ENCODE results near the gene HUNK. TPM values are rescaled to one million over a fixed set of nuclear protein-coding genes. Genes with fewer than 3 reads are reported as not detected.

Gene HUNK
- total RNA-seq, 1 experiment from 2014 or later = 7.0 TPM

- Mint-ChIP-seq H3K4me3 (no peak overlapping the region), H3K27ac (no peak overlapping the region), H3K36me3 (peaks cover 3% of the 10 kb centered on the region; the same call in 1 of the 2 replicates), H3K27me3 (ENCODE audit: low read depth) (peaks cover 19% of the 10 kb centered on the region), H3K9me3 (no peaks in the 10 kb centered on the region), H3K4me1 (peaks cover 31% of the 10 kb centered on the region)
- POLR2A ChIA-PET = no interaction called here
- ATAC-seq (no peak), DNase-seq (ENCODE audit: low spot score) (no peak)
- TF ChIP-seq ATF6 (CRISPR knock-in tag; IDR thresholded peaks at IDR 0.05) = no peak
- CTCF ChIA-PET = interaction anchor here (1.0 to 1.1 kb wide), 2 partner anchors 15 to 74 kb away, joined by 4 read pairs; no protein-coding TSS in a partner anchor
Measured at GRCh38 chr21:31948676-31949075, 75.9 kb downstream of the HUNK start.

- no peak for DNase-seq (ENCODE audit: low spot score)
- Mint-ChIP-seq H3K36me3 (no peaks in the 10 kb centered on the region), H3K9me3 (no peaks in the 10 kb centered on the region), H3K4me3 (no peak overlapping the region), H3K4me1 (peaks cover 3% of the 10 kb centered on the region; the same call in 1 of the 2 replicates), H3K27me3 (ENCODE audit: low read depth) (no peaks in the 10 kb centered on the region; the same call in 1 of the 2 replicates), H3K27ac (no peak overlapping the region)
- POLR2A ChIA-PET = no interaction called here
- TF ChIP-seq, protein P1, sequence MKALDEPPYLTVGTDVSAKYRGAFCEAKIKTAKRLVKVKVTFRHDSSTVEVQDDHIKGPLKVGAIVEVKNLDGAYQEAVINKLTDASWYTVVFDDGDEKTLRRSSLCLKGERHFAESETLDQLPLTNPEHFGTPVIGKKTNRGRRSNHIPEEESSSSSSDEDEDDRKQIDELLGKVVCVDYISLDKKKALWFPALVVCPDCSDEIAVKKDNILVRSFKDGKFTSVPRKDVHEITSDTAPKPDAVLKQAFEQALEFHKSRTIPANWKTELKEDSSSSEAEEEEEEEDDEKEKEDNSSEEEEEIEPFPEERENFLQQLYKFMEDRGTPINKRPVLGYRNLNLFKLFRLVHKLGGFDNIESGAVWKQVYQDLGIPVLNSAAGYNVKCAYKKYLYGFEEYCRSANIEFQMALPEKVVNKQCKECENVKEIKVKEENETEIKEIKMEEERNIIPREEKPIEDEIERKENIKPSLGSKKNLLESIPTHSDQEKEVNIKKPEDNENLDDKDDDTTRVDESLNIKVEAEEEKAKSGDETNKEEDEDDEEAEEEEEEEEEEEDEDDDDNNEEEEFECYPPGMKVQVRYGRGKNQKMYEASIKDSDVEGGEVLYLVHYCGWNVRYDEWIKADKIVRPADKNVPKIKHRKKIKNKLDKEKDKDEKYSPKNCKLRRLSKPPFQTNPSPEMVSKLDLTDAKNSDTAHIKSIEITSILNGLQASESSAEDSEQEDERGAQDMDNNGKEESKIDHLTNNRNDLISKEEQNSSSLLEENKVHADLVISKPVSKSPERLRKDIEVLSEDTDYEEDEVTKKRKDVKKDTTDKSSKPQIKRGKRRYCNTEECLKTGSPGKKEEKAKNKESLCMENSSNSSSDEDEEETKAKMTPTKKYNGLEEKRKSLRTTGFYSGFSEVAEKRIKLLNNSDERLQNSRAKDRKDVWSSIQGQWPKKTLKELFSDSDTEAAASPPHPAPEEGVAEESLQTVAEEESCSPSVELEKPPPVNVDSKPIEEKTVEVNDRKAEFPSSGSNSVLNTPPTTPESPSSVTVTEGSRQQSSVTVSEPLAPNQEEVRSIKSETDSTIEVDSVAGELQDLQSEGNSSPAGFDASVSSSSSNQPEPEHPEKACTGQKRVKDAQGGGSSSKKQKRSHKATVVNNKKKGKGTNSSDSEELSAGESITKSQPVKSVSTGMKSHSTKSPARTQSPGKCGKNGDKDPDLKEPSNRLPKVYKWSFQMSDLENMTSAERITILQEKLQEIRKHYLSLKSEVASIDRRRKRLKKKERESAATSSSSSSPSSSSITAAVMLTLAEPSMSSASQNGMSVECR (CRISPR knock-in tag; IDR thresholded peaks at IDR 0.05; ENCODE audit: borderline replicate concordance) = no peak
- no peak for TF ChIP-seq CREB1 (CRISPR knock-in tag; IDR thresholded peaks at IDR 0.05)
- no peak for TF ChIP-seq USF1 (CRISPR knock-in tag; IDR thresholded peaks at IDR 0.05)
- TF ChIP-seq ZNF317 (CRISPR knock-in tag; IDR thresholded peaks at IDR 0.05; ENCODE audit: borderline replicate concordance, low read depth) = no peak
- TF ChIP-seq KAT7 (CRISPR knock-in tag; IDR thresholded peaks at IDR 0.05; ENCODE audit: borderline replicate concordance) = no peak
- no peak for TF ChIP-seq NFYB (CRISPR knock-in tag; conservative IDR thresholded peaks at IDR 0.05; ENCODE audit: low read depth)
- TF ChIP-seq JUN (CRISPR knock-in tag; IDR thresholded peaks at IDR 0.05) = no peak
- no peak for TF ChIP-seq IRF2 (CRISPR knock-in tag; IDR thresholded peaks at IDR 0.05; ENCODE audit: borderline replicate concordance, low read depth)
- no peak for TF ChIP-seq EMX1 (CRISPR knock-in tag; IDR thresholded peaks at IDR 0.05)
- TF ChIP-seq ZNF396 (CRISPR knock-in tag; IDR thresholded peaks at IDR 0.05; ENCODE audit: borderline replicate concordance) = no peak
- TF ChIP-seq, protein P2, sequence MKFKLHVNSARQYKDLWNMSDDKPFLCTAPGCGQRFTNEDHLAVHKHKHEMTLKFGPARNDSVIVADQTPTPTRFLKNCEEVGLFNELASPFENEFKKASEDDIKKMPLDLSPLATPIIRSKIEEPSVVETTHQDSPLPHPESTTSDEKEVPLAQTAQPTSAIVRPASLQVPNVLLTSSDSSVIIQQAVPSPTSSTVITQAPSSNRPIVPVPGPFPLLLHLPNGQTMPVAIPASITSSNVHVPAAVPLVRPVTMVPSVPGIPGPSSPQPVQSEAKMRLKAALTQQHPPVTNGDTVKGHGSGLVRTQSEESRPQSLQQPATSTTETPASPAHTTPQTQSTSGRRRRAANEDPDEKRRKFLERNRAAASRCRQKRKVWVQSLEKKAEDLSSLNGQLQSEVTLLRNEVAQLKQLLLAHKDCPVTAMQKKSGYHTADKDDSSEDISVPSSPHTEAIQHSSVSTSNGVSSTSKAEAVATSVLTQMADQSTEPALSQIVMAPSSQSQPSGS (CRISPR knock-in tag; IDR thresholded peaks at IDR 0.05; ENCODE audit: borderline replicate concordance, low read depth) = no peak
- TF ChIP-seq, protein P3, sequence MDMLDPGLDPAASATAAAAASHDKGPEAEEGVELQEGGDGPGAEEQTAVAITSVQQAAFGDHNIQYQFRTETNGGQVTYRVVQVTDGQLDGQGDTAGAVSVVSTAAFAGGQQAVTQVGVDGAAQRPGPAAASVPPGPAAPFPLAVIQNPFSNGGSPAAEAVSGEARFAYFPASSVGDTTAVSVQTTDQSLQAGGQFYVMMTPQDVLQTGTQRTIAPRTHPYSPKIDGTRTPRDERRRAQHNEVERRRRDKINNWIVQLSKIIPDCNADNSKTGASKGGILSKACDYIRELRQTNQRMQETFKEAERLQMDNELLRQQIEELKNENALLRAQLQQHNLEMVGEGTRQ (CRISPR knock-in tag; IDR thresholded peaks at IDR 0.05) = no peak
- no peak for TF ChIP-seq ZNF423 (CRISPR knock-in tag; IDR thresholded peaks at IDR 0.05)
- no peak for TF ChIP-seq JAZF1 (CRISPR knock-in tag; IDR thresholded peaks at IDR 0.05)
- TF ChIP-seq, protein P4, sequence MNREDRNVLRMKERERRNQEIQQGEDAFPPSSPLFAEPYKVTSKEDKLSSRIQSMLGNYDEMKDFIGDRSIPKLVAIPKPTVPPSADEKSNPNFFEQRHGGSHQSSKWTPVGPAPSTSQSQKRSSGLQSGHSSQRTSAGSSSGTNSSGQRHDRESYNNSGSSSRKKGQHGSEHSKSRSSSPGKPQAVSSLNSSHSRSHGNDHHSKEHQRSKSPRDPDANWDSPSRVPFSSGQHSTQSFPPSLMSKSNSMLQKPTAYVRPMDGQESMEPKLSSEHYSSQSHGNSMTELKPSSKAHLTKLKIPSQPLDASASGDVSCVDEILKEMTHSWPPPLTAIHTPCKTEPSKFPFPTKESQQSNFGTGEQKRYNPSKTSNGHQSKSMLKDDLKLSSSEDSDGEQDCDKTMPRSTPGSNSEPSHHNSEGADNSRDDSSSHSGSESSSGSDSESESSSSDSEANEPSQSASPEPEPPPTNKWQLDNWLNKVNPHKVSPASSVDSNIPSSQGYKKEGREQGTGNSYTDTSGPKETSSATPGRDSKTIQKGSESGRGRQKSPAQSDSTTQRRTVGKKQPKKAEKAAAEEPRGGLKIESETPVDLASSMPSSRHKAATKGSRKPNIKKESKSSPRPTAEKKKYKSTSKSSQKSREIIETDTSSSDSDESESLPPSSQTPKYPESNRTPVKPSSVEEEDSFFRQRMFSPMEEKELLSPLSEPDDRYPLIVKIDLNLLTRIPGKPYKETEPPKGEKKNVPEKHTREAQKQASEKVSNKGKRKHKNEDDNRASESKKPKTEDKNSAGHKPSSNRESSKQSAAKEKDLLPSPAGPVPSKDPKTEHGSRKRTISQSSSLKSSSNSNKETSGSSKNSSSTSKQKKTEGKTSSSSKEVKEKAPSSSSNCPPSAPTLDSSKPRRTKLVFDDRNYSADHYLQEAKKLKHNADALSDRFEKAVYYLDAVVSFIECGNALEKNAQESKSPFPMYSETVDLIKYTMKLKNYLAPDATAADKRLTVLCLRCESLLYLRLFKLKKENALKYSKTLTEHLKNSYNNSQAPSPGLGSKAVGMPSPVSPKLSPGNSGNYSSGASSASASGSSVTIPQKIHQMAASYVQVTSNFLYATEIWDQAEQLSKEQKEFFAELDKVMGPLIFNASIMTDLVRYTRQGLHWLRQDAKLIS (CRISPR knock-in tag; IDR thresholded peaks at IDR 0.05; ENCODE audit: borderline replicate concordance) = no peak
- no peak for TF ChIP-seq ZNF512 (CRISPR knock-in tag; IDR thresholded peaks at IDR 0.05; ENCODE audit: borderline replicate concordance)
- CTCF ChIA-PET = interaction anchor here (1.3 to 1.4 kb wide), 2 partner anchors 19 to 78 kb away, joined by 3 to 5 read pairs; no protein-coding TSS in a partner anchor
- no peak for ATAC-seq
Measured at GRCh38 chr21:31952828-31953227, 80.0 kb downstream of the HUNK start.
